Nasal cavity respiratory epithelium epithelial cell of viscerocranial mucosa (primary cell): ENCODE data around the gene SPC25. TPM values are rescaled to one million over a fixed set of nuclear protein-coding genes. Genes with fewer than 3 reads are reported as not detected.

Experiments used
- total RNA-seq: library from RNA; depleted of rRNA; stranded (reverse); fragments of >200 nt; gene quantifications from 2 replicates; pipeline ENCODE4 v1.2.3, GENCODE V29; 2014

SPC25 gene
- not detected in 2 replicates for total RNA-seq

GRCh38 chr2:168890006-168890782 is at the start of gene SPC25:
SPC25 (minus strand) TSS chr2:168890430; CDS start chr2:168889519, 911 bp downstream.

GRCh38 chr2:168901003-168901402 is 10.8 kb upstream of the SPC25 start, which contains the start of gene G6PC2:
G6PC2 (plus strand) TSS chr2:168901291; CDS start chr2:168901332, 41 bp downstream.

Other genes starting within 250 kb of the SPC25 start
- gene NOSTRIN, start 87.8 kb downstream of the SPC25 start, total RNA-seq = under 0.01 and 1.00 TPM in 2 replicates
- gene G6PC2, start 10.9 kb upstream of the SPC25 start, total RNA-seq = not detected in 2 replicates
- under 0.01 and 0.07 TPM in 2 replicates for gene ABCB11, start 140.9 kb upstream of the SPC25 start, total RNA-seq
- gene DHRS9, start 179.1 kb upstream of the SPC25 start, total RNA-seq = 8.8 and 15.0 TPM in 2 replicates